ENCODE measurements around the gene KCNE2.
"Not testable (repeated sequence)": the region's sequence is repeated elsewhere in the genome, so short reads cannot be mapped to it uniquely, and the experiment has no call there.

Gene KCNE2

GRCh38 chr21:34353182-34353581 lies 10.6 kb upstream of the KCNE2 start:
- no peak for DNase-seq (ENCODE audit: low read depth)

GRCh38 chr21:34354836-34355235 lies 9.0 kb upstream of the KCNE2 start:
- no peak for DNase-seq (ENCODE audit: low read depth)

GRCh38 chr21:34355570-34355969 lies 8.2 kb upstream of the KCNE2 start:
- no peak for DNase-seq (ENCODE audit: low read depth)

GRCh38 chr21:34357889-34358288 lies 5.9 kb upstream of the KCNE2 start:
- DNase-seq (ENCODE audit: low read depth): no peak

DNA sequence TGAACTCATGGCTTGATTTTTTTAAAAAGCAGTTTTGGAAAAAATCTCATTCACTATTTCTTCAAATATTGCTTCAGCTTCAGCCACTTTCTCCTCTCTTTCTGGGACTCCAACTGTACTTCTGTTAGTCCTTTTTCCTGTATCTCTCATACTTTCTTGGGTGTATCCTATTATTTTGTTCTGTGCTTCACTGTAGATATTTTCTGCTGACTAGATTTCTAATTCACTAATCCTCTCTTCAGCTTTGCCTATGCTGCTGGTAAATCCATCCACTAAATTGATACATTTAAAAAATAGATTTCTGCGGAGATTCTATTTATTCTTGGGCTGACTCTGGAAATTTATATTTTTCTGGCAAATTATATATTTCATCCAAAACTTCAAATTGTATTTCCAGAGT lies 4.9 kb upstream of the KCNE2 start:
- DNase-seq (ENCODE audit: low read depth): no peak

DNA sequence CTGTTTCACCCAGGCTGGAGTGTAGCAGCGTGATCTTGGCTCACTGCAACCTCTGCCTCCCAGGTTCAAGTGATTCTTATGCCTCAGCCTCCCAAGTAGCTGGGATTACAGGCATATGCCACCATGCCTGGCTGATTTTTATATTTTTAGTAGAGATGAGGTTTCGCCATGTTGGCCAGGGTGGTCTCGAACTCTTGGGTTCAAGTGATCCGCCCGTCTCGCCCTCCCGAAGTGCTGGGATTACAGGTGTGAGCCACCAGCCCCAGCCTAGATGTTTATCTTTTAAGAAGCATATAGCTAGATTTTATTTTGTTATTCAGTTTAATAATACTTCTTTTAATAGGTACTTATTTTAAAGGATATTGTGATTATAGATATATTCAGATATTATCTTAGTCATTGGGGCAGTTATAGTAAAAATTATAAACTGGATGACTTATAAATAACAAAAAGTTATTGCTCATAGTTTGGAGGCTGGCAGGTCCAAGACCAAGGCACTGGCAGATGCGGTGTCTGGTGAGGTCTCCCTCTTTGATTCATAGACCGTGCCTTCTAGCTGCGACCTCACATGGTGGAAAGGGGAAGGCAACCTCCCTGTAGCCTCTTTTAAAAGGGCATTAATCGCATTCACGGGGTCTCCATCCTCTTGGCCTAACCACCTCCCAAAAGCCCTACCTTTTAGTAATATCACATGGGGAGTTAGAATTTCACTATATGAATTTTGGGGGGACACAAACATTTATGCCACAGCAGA lies 3.1 kb upstream of the KCNE2 start:
- no peak for DNase-seq (ENCODE audit: low read depth)

DNA sequence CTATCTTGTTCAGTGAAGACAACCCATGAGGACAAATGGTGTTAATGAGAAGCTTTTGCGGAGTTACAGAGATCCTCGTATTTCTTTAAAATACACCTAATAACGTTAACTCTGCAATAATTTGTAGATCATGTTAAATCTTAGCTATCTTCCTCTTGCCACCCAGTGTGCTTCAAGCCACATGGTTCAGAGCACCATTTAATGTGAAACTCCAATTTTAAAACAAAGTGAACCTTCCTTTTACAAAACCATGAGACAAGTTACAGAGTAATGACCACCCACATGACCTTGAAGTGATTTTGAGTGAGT lies 1.7 kb upstream of the KCNE2 start:
- no peak for DNase-seq (ENCODE audit: low read depth)

- no peak for DNase-seq (ENCODE audit: low read depth)
Observed at GRCh38 chr21:34362670-34363069, 1.1 kb upstream of the KCNE2 start.

DNA sequence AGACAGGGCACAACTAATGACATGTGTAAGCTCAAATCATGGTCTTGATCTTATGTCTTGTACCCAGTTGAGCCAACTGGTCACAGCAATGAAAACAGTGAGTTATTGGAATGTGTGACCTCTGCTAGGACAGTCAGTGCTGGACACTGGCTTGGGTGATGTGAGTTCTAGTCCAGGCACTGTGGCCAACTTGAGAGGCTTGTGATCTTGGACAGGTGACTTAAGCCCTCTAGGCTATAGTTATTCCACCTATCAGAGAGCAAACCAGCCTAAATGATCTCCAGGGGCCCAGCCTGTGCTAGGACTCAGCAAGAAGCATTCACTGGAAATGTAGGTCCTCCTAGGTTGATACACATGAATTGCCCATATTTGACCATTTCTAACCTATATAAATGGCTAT lies 1.1 kb downstream of the KCNE2 start:
- no peak for DNase-seq (ENCODE audit: low read depth)

GRCh38 chr21:34365809-34366208 lies 2.0 kb downstream of the KCNE2 start:
- DNase-seq (ENCODE audit: low read depth): no peak

GRCh38 chr21:34367320-34367935 lies 3.6 kb downstream of the KCNE2 start:
- peak; percentile 78 for DNase-seq (ENCODE audit: low read depth)

GRCh38 chr21:34369741-34370140 lies 5.9 kb downstream of the KCNE2 start:
- DNase-seq (ENCODE audit: low read depth): no peak

- no peak for DNase-seq (ENCODE audit: low read depth)
Observed at GRCh38 chr21:34372321-34372720, 8.5 kb downstream of the KCNE2 start.

DNA sequence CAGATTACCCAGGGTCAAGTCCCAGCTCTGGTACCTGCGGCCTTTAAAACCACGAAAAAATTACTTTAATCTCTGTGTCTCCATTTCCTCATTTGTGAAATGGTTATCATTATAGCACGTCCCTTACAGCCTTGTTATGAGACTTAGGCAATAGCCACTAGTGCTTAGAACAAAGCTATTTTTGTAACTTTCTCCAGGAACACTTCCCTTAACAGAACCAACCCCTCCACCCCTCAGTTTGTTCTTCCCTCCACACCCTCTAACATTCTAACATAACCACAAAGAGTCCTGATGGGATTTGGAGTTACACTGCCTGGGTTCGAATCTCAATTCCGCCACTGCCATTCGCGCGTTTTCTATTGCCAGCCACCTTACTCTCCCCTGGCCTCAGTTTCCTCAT lies 10.7 kb downstream of the KCNE2 start:
- DNase-seq (ENCODE audit: low read depth): not testable (repeated sequence)

- DNase-seq (ENCODE audit: low read depth): not testable (repeated sequence)
Observed at GRCh38 chr21:34374940-34375618, 11.3 kb downstream of the KCNE2 start, which contains the start of gene SMIM11. SMIM11 (plus strand) TSS chr21:34375507; CDS start chr21:34379505, 3,998 bp downstream.

DNA sequence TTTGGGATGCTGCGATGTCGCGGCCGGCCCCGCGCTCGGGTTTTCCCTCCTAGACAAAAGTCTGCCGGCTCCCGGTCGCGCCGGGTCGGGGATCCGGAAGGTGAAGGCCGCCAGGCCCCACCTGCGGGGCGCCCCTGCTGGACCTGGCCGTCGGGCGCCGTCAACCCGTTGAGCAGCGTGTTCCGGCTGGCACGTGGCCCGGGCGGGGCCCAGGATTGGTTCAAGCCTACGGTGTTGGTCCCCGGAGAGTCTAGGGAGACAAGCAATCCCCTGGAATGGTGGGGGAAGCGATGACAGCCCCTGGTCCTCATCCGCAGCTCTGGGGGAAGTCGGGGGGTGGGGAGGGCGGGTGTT lies 11.8 kb downstream of the KCNE2 start:
- DNase-seq (ENCODE audit: low read depth): not testable (repeated sequence)

GRCh38 chr21:34383138-34383537 lies 19.3 kb downstream of the KCNE2 start:
- not testable (repeated sequence) for DNase-seq (ENCODE audit: low read depth)

- DNase-seq (ENCODE audit: low read depth): not testable (repeated sequence)
Observed at GRCh38 chr21:34383724-34384415, 20.1 kb downstream of the KCNE2 start.

DNA sequence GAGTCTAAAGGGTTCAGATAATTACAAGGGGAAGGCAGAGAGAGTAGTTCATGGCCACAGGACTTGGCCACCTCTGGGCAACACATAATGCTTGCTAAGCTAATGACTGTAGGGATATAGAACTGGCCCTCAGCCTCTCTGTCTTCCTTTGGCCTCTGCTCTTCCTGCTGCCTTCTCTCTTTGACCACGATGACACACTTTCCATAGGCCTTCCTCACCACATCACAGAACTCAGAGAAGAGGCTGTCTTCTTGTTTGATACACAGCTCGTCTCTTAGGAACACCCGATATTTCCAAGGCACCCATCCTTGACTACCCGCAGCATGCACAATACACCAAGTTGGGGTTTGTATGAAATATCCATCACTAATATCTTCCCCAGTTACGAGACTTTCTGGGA lies 36.7 kb downstream of the KCNE2 start:
- DNase-seq (ENCODE audit: low read depth): not testable (repeated sequence)

DNA sequence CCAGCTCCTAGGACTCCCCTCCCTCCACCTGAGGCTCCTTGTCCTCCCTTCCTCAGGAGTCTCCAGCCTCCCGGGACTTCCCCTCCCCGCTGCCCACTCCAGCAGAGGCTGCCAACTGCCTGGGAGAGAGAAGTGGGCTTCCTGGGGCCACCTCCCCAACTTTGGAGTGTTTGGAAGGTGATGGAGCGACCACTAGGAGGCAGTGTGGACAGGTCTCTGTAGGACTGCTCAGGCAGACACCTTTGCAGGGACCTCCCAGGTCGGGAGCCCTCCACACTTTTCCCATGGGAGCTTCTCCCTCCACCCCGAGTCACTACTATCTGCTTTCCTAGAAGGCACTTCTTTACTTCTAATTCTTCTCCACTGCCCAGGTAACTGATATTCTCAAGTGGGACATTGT lies 40.9 kb downstream of the KCNE2 start:
- not testable (repeated sequence) for DNase-seq (ENCODE audit: low read depth)

GRCh38 chr21:34405686-34406085 lies 41.9 kb downstream of the KCNE2 start:
- DNase-seq (ENCODE audit: low read depth): not testable (repeated sequence)

DNA sequence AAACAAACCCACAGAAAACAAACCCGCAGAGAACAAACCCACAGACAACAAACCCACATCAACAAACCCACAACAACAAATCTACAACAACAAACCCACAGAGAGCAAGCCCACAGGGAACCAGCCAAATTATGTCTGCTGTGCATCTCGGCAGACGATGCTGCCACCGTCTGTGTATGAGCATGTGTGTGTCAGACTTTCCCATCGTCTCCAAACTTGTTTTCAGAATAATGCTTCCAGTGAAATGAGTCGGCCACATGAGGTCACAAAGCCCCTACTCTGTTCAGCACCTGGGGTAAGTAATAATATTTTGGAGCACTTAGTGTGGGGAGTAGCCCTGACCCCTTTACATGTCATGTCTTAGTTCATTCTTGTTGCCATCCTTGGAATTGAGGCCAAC lies 42.3 kb downstream of the KCNE2 start:
- DNase-seq (ENCODE audit: low read depth): not testable (repeated sequence)

GRCh38 chr21:34406676-34407075 lies 42.9 kb downstream of the KCNE2 start:
- not testable (repeated sequence) for DNase-seq (ENCODE audit: low read depth)

Data from fibroblast of the conjunctiva (primary cell).